ENCODE measurements around the gene SGO1.

SGO1 gene

GRCh38 chr3:20154928-20155327 is 31.1 kb downstream of the SGO1 start:
- no peak for DNase-seq (ENCODE audit: low read depth)

GRCh38 chr3:20154078-20154477 is 31.9 kb downstream of the SGO1 start:
- no peak overlapping the region for H3K4me3 ChIP-seq (ENCODE audit: low read length)
- no peak for TF ChIP-seq CTCF (conservative IDR thresholded peaks at IDR 0.05; ENCODE audit: low read length)
- no peak for DNase-seq (ENCODE audit: low read depth)

More at GRCh38 chr3:20154928-20155327, 31.1 kb downstream of the SGO1 start:
- TF ChIP-seq CTCF (conservative IDR thresholded peaks at IDR 0.05; ENCODE audit: low read length), result no peak
- H3K4me3 ChIP-seq (ENCODE audit: low read length), result no peak overlapping the region

- no peak overlapping the region for H3K4me3 ChIP-seq (ENCODE audit: low read length)
- TF ChIP-seq CTCF (conservative IDR thresholded peaks at IDR 0.05; ENCODE audit: low read length), result no peak
- no peak for DNase-seq (ENCODE audit: low read depth)
Observed at GRCh38 chr3:20148466-20148865, 37.5 kb downstream of the SGO1 start.

GRCh38 chr3:20147361-20147760 is 38.6 kb downstream of the SGO1 start:
- no peak for TF ChIP-seq CTCF (conservative IDR thresholded peaks at IDR 0.05; ENCODE audit: low read length)
- DNase-seq (ENCODE audit: low read depth), result no peak
- no peak overlapping the region for H3K4me3 ChIP-seq (ENCODE audit: low read length)

- TF ChIP-seq CTCF (conservative IDR thresholded peaks at IDR 0.05; ENCODE audit: low read length), result no peak
- H3K4me3 ChIP-seq (ENCODE audit: low read length), result no peak overlapping the region
- no peak for DNase-seq (ENCODE audit: low read depth)
Observed at GRCh38 chr3:20146301-20146700, 39.7 kb downstream of the SGO1 start.

- no peak for DNase-seq (ENCODE audit: low read depth)
- no peak for TF ChIP-seq CTCF (conservative IDR thresholded peaks at IDR 0.05; ENCODE audit: low read length)
- H3K4me3 ChIP-seq (ENCODE audit: low read length), result no peak overlapping the region
Observed at GRCh38 chr3:20145874-20146273, 40.1 kb downstream of the SGO1 start.

GRCh38 chr3:20143519-20143918 is 42.5 kb downstream of the SGO1 start:
- H3K4me3 ChIP-seq (ENCODE audit: low read length), result no peak overlapping the region
- DNase-seq (ENCODE audit: low read depth), result no peak
- no peak for TF ChIP-seq CTCF (conservative IDR thresholded peaks at IDR 0.05; ENCODE audit: low read length)
